ENCODE results near the gene SORCS2.

DNA sequence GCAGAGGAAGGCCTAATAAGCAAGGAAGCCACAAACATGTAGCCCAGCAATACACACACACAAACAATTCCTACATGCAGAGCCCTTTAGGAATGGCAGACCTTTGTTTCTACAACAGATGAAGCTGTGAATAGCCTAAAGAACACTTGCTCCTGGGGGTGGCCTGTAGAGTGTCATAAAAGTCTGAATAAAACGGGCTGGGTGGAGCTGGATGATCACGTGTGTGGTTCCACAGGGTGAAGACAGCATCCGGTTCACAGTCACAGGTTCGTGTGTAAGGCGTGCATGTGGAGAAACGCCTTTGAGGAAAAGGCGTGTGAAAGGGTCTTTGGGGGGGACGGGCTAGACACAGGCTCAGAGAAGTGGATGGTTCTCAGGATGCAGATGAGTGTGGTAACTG lies 591.2 kb downstream of the SORCS2 start:
- TF ChIP-seq, protein P1, sequence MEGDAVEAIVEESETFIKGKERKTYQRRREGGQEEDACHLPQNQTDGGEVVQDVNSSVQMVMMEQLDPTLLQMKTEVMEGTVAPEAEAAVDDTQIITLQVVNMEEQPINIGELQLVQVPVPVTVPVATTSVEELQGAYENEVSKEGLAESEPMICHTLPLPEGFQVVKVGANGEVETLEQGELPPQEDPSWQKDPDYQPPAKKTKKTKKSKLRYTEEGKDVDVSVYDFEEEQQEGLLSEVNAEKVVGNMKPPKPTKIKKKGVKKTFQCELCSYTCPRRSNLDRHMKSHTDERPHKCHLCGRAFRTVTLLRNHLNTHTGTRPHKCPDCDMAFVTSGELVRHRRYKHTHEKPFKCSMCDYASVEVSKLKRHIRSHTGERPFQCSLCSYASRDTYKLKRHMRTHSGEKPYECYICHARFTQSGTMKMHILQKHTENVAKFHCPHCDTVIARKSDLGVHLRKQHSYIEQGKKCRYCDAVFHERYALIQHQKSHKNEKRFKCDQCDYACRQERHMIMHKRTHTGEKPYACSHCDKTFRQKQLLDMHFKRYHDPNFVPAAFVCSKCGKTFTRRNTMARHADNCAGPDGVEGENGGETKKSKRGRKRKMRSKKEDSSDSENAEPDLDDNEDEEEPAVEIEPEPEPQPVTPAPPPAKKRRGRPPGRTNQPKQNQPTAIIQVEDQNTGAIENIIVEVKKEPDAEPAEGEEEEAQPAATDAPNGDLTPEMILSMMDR (IDR thresholded peaks at IDR 0.05): no peak
- no peak for TF ChIP-seq POLR2A (IDR thresholded peaks at IDR 0.05)

All from uterus (tissue), 2 donors.